Endometrium (tissue), 2 donors: ENCODE measurements around the gene LCP2.

Experiments
- FAIRE-seq: peaks from 2 replicates; lab custom pipeline; 2012; peaks lifted over from hg19 to GRCh38; lab: Jason Lieb, UNC
- donor health status: control.
- donor health status: control.

The LCP2 gene

DNA sequence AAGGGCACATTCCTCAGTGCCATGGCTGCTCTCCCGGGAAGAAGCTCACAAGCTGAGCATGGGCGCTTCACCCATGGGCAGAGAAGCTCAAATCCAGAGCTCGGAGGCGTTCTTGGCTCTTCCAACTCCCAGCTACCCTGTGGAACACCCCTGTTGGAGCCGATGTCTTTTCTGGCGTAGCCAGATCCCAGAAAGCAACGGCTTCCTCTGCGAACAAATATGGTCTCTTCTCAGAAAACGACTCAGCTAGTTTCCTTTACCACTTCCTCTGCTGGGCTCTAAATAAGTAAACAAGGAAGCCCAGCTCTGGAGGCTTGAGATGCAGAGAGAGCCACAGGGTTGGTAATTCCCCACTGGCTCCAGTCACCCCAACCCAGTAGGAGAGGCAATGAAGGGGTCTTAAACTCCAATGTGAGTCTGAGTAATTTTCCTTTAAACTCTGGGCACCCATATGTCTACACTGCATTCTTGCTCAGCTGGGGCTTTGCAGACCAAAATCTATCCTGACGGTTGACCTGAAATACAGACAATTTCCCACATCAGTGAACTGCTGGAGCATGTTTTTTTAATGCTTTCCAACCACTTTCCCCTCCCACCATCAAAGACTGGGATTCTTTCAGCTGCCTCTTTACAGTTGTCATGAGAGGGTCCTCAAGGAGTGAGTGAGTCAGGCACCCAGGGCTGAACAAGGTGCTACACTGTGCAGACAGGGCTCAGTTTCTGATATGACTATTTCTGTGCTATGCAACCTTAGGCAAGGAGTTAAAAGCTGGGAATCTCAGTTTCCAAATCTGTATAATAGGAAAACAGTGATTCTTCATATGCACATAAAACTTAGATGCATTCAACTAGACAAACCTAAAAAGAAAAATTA, at the start of gene LCP2:
Gene LCP2, minus strand, starts transcription at position 189 of the 874 bp plus-strand sequence. Its CDS starts 166 bp downstream, at position 23.
- no peak for FAIRE-seq

DNA sequence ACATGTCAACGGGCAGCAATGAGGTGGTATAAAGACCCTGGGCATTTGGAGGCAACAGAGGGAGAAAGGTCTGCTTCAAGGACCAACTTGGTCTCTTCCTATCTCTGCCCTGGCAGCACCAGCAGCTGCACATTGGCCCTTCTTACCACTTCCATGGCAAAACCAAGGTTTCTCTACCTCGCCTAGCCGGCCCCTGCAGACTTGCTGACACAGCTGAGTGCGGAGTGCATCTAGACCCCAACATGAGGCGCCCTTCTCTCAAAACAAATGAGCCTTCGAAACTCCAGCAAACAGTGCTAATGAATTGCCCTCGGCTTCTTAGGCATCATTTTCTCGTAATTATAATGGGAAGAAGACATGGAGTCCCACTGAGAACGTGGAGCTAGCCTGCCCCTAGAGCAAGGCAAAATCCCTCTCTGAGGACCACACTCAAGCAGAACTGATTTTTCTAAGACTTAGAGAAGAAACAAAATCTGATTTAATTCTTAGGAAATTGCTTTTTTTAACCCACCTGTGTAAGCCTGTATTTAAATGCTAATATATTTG, 49.5 kb upstream of the LCP2 start:
- no peak for FAIRE-seq

DNA sequence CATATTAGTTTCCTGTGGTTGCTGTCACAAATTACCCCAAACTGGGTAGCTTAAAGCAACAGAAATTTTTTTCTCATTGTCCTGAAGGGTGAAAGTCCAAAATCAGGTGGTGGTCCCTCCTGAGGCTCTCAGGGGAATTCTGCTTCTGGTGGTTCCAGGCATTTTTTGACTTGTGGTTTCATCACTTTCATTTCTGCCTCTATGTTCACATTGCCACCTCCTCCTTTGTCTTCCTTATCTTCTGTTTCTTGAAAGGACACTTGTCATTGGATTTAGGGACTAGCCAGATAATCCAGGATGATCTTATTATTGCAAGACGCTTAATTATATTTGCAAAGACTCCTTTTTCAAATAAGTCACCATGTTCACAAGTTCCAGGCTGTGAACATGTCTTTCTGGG, 48.4 kb upstream of the LCP2 start:
- no peak for FAIRE-seq

DNA sequence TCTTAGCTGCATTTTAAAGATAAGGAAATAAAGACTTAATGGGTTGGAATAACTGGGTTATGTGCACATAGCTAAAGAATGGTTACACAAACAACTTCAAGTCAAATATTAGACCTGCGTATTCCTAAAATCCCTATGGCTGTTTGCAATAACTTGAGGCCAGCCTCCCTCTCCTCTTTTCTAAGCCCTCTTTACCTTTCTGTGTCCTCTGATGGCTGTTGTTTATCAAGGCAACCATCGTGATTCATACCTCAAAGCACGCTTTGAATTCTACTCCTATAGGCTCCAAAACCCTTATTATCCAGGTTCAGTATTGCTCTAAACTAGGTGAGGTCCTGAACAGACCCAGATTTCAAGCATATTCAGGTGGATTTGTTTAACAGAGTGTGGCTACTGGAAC, 45.6 kb upstream of the LCP2 start:
- FAIRE-seq: no peak

DNA sequence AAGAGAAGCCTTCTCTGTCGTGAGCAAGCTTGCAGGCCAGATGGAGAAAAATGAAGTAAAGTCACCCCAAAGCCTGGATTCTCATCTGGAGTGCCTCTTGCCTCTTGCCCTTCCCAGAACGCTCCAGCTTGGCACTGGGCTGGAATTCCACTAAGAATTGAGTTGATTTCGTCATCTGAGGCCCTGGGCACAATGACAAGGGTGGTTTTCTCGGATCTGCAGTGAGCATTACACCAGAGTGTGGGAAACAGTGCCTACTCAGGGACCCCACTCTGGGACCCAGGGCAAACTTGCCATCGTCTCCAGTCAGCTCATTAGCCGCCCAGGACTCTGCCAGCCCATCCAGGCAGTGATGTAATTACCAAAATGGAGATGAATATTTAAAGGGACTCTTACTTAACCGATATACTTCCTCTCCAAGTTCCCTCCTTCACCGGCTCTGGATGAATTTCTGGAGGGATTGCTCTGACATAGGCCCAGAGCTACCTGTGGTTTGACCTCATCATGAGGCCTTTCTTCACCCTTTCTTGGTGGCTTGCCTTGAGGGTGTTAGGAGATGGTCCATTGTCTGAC, 44.7 kb upstream of the LCP2 start:
- FAIRE-seq: no peak

DNA sequence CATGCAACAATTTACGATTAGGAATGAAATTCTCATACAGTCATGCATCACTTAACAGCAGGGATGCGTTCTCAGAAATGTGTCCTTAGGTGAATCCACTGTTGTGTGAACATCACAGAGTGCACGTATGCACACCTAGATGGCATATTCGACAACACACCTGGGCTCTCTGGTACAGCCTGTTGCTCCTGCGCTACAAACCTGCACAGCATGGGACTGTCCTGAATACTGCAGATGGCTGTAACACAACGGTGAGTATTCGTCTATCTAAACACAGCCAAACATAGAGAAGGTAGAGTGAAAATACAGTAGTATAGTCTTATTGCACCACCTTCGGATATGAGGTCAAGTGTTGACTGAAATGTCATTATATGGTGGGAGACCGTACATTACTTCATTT, 44.0 kb upstream of the LCP2 start:
- FAIRE-seq: no peak

DNA sequence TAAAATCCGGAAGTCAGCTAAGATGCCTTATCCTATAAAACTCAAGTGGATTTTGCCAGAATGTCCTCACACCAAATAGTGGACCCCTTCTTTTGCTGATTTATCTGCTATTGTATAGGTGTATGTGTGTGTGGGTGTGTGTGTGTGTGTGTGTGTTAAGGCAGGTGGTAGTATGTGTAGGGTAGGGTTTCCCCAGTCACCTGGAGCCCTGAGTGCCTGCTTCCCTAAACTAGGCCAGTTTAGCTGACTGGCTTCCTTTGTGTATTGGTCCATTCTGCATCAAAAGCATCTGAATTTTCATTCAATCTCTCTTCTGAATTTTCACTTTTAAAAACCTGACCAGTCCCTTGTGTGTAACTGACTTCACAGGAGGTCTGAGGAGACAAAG, 42.2 kb upstream of the LCP2 start:
- FAIRE-seq: no peak

DNA sequence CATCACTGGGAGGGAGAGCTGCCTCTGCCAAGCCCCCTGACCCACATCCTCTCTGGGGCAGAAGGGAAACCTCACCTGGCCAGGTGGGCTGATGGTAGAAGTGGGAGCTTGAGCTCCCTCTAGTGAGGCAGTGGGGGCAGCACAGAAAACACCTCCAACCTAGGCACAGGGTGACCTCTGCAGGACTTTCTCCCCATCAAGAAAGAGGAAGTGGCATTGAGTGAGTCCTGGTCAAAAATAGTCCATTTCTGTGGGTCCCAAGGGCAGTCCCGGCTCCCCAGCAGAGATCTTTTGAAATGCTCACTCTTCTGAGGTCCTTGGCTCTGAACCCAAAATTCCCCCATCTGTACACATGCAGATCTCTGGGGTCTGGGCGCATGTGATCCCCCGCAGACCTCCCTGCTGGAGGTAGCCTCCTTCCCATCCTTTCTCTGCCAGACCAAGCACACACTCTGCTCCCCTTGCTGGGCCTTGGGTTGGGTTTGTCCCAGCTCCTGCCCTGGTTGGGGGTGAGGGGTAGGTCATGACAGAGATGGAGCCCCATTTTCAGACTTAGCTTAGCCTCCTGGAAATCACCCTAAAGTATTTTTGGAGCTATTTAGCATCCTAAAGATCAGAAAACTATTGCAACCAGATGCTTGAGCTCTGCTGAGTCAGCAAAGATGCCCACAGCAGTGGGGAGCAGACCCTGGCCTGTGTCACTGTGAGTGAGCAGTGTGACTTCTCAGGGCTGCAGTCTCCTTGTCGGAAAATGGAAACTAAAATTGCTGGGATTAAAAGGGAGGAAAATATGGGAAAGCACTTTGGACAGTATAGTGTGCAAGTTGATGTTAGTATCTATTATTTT, 41.6 kb upstream of the LCP2 start:
- no peak for FAIRE-seq

DNA sequence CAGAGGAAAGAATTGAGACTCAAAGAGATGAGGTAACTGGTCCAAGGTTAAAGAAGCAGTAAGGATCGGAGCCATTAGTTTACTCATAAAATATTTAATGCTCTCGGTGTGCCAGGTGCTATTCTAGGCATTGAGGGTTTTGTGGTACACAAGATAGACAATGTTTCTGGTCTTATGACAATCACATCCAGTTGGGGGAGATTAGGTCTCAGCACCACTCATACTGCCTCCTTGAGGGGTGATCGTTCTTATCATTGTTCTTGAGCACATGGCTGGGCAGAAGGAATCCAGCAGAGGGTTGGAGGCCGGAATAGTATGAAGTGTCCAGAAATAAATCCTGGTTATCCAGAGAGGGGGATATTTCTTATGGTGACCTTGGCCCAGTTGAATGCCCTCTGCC, 40.7 kb upstream of the LCP2 start:
- FAIRE-seq: no peak

DNA sequence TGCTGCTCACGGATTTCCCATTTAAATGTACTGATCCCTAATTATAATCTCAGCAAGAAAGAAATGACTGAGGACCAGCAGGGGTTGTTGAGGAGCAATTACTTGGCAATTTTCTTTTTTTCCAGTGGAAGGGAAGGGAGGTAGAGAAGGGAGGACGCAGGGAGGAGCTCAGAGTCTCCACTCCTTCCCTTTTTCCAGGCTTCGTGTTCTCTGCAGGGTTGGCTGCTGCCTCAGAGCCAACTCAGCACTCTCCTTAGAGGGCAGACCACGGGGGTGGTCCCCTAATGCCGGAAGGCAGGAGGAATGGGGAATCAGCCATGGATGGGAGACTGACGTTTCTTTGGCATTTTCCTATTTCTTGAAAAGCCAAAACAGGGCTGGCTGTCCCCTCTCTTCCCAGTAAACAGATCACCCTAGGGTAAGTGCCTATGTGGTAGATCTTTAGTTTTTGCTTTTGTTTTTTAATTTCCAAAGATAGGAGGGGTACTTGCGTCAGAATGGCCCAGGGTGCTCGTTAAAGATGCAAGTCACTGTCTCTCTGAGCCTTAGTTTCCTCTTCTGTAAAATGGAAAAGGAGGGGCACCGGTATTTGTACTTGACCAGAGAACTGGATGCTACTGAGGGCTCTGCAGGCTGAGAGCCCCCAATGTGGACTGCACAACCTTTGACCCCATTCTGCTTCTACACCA, 39.6 kb upstream of the LCP2 start:
- no peak for FAIRE-seq

DNA sequence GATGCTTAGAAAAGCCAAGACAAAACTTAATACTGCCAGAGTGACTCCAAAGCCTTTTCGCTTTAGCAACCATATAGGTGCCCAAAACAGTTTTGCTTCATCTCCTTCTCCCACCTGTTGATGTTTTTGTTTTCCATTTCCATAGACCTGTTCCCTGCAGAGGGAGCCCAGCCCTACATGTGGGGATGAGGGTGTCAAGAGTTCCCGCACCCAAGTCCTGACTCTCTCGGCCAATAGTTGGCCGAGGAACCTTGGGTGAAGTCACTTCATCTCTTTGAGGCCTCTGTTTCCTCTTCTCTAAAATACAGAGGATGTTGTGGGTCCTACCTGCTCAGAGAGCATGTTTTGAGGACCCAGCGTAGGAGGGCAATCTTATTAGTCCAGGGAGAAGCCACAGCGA, 38.5 kb upstream of the LCP2 start:
- FAIRE-seq: no peak

DNA sequence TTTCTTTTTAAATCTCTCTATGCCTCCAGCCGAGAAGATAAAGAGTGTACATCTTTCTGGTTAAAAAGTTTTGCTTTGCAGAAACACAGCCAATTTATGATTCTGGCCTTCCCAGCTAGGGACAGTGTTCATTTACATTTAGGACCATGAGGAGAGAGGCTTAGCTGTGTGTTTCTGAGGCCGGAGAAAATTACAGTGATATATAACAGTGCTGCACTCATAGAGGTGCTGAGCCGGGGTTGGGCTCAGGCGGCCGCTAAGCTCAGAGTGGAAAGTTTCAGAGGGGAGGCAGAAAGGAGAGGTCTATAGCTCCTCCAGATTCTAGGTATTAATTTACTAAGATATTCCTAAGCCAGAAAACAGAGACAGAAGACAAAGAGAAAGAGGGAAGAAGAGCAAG, 37.0 kb upstream of the LCP2 start:
- FAIRE-seq: no peak

DNA sequence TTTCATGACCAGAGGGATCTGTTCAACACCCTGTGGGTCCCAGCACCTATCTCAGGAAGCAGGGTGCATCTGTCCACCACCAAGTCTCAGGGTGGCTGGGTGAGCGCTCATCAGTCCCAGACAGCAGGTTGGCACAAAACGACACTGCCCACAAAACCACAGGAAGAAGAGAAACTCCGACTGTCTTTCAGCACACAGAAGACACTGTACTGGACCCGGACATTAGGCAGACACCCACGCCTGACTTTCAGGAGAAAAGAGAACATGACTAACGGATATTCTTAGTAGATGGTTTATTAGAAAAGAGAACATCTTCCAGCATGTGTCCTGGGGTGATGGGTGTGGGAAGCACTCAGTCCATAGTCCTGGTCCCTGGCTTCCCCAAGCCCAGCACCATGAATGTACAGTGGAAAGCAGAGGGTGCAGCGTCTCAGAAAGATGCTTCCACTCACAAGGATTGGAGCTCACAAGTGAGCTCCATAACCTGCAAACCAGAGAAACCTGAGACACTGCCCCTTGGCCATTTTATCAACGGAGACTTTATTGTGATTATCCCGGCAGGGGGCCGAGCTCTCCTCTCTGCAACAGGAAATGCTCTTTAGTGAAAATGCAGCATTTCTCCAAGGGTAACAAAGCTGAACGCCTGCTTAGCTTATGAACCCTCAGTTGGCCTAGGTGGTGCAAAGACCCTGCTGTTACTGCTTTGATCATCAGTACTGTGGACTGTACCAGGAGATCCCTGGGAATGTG, 35.8 kb upstream of the LCP2 start:
- no peak for FAIRE-seq

DNA sequence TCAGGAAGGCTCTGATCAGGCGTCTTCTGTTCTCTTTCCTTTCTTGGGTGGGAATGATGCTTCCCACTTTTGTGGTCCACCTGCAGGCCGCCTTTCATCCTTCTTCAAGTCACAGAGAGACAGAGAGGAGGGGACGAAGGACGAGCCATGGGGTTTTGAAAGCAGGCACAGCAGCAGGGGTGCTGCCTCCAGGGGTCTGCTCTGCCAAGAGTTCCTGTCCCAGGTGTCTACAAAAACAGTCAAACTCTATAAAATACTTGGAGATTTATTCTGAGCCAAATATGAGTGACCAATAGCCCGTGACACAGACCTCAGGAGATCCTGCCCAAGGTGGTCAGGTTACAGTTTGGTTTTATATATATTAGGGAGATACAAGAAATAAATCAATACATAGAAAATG, 34.5 kb upstream of the LCP2 start:
- no peak for FAIRE-seq

DNA sequence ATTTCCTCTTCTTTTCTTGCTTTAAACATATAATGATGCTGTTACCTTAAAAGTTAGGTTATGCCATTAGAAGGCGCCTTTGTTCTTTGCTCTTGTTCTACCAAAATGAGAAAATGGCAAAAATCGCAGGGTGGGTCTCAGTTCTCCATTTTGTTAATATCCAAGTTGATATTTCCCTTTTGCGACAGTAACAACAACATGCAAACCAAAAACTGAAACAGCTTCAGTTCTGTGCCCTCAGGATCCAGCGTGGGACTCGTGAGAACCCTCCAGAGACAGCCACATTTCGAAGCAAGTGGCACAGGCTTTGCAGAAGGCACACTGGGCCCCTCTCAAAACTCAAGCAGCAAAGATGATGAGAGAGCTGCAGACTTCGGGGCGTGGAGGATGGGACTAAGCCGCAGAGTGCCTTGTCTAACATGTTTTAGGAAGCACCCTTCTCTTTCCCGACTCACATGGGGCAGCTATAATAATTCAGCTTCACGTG, 33.0 kb upstream of the LCP2 start:
- FAIRE-seq: no peak

DNA sequence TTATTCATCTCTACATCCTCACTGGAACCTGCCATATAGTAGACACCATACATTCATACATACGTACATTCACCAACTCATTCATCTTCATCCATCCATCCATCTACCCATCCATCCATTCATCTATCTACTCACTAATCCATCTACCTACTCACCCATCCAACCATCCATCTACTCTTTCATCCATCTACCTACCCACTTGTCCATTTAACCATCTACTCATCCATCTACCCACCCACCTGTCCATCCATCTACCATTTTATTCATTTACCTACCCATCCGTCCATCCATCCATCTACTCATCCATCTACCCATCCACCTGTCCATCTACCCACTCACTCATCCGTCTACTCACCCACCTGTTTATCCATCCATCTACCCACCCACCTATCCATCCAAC, 31.9 kb upstream of the LCP2 start:
- no peak for FAIRE-seq

DNA sequence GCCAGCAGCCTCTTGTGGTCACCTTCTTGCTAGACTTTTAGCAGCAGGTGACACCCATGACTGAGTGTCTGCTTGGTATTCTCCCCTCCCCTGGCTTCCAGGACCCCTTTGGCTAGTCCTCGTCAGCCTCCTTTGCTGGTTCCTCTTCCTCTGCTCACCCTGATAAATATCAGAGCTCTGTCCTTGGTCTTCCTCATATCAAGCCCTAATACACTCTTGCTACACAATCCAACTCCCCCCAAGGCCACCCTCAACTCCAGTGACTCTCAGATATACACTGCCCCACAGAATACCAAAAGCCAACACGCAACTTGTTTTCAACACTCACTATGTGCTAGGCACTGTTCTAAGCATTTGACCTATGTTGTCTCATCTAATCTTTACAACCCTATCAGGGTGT, 30.3 kb upstream of the LCP2 start:
- no peak for FAIRE-seq

DNA sequence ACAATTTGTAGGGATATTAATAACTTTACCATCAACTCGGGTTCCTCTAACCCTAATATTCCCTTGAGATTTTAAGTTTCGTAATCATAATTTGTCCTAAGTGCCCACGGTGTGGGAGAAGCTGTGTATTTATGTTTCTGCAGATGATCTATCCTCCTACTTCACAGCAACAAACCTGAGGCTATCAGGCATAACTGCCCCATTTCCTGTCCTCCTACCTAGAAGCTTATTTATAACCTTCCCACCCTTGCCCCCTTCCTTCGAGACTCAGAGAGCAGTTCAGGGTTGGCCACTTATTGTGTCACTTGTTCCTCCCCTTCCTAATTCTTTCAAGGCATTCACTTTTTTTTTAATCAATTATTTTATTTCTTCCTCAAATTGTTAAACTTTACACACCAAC, 29.6 kb upstream of the LCP2 start:
- no peak for FAIRE-seq

DNA sequence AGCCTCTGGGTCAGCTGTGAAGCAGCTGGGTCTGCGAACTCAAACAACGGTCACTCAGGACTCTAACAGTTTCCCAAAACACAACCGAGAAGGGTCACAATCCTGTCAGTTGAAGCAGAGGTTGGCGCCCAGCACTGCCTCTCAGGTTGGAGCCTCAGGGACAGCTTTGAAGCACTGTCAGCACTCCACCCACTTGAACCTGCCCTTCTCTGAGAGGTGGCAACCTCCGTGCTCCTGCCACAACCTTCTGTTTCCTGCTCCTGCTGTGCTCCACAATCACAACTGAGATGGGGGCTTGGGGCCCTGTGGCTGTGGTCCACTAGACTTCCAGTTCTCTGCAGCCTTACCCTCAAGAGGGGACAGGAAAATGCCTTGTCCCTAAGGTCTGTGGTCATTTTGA, 21.7 kb upstream of the LCP2 start:
- no peak for FAIRE-seq

DNA sequence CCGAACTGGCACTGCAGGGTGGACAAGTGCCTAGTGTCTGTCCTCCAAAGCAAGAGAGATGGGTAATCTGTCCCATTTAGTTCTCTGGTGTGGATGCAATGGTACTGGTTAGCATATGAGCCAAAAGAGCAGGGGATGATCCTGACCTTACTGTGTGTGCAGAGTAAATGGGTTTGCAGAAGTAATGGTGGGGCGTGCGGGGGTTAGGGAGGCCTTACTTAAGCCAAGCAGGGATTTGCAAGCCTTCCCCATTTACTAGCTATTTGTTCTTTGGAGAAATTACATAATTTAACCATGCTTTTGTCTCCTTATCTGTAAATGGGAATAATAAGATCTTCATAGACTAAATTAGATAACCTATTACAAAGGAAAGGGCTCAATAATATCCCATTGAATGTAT, 19.9 kb upstream of the LCP2 start:
- no peak for FAIRE-seq

DNA sequence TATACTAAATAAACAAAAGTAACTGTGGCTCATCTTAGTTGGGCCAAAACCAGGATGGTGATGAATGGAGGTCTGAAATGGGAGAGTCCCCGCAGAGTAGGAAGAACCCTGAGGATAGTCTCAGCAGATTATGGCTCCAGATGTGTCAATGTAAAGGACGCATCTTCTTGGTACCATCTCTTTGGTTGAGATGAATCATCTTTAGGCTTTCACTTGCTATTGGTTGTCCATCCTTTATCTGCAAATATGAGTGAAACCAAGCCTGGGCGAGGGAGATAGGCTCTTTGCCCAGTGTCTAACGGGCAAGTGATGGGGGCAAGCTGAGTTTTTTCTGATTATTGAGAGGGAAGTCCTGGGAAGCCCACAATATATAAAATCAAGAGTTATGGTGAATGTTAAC, 19.4 kb upstream of the LCP2 start:
- no peak for FAIRE-seq
